A673 (cell line): ENCODE results near the gene DIP2C. TPM values are rescaled to one million over a fixed set of nuclear protein-coding genes. Genes with fewer than 3 reads are reported as not detected.

Experiments used
- BruUV-seq: library from RNA; stranded (reverse); fragments of 400-500 nt; replicated peaks from 2 replicates; lab custom pipeline; 2021; lab: Mats Ljungman, UMichigan
- CTCF ChIA-PET: fragments of 300-600 bp; sonication (Branson Sonifier 250); formaldehyde crosslinking; loops from one replicate; lab custom pipeline; 2022; ENCODE audit warnings: antibody characterized with exemption; lab: Charles Lee
- POLR2A ChIA-PET: fragments of 300-600 bp; sonication (Branson Sonifier 250); formaldehyde crosslinking; loops from one replicate; lab custom pipeline; 2022; ENCODE audit warnings: antibody characterized with exemption; ENCODE audit not compliant: low non-redundant PET; lab: Charles Lee
- DNase-seq: peaks from one replicate; pipeline ENCODE4 v3.0.0-alpha.2; 2015; ENCODE audit warnings: low spot score
- H3K27ac ChIP-seq: fragments of 200-600 bp; sonication (generic); 2 replicates; pipeline ENCODE4 v1.5.1; 2016; ENCODE audit warnings: mixed run types, low read depth, mild to moderate bottlenecking, mixed read lengths, antibody characterized with exemption, low read length; ENCODE audit not compliant: poor library complexity, severe bottlenecking
- H3K27me3 ChIP-seq: fragments of 200-600 bp; sonication (generic); replicated peaks from 2 replicates; pipeline ENCODE4 v1.6.1; 2017; ENCODE audit warnings: mixed run types, low read depth, mild to moderate bottlenecking, mixed read lengths, antibody characterized with exemption, low read length; ENCODE audit not compliant: insufficient read depth, poor library complexity
- H3K36me3 ChIP-seq: fragments of 200-600 bp; sonication (generic); 2 replicates; pipeline ENCODE4 v1.6.1; 2016; ENCODE audit warnings: mixed run types, mild to moderate bottlenecking, mixed read lengths, antibody characterized with exemption, low read length; ENCODE audit not compliant: insufficient read depth, poor library complexity, severe bottlenecking
- H3K4me1 ChIP-seq: fragments of 200-600 bp; sonication (generic); 2 replicates; pipeline ENCODE4 v1.6.1; 2017; ENCODE audit warnings: mixed run types, mild to moderate bottlenecking, mixed read lengths, antibody characterized with exemption, low read length; ENCODE audit not compliant: insufficient read depth, poor library complexity, severe bottlenecking
- H3K4me3 ChIP-seq: fragments of 200-600 bp; sonication (generic); 2 replicates; pipeline ENCODE4 v1.5.1; 2016; ENCODE audit warnings: low read depth, mixed run types, mild to moderate bottlenecking, mixed read lengths, low read length; ENCODE audit not compliant: poor library complexity, severe bottlenecking
- H3K9me3 ChIP-seq: fragments of 200-600 bp; sonication (generic); 2 replicates; pipeline ENCODE4 v1.6.1; 2016; ENCODE audit warnings: mixed run types, low read depth, mild to moderate bottlenecking, mixed read lengths, antibody characterized with exemption, low read length; ENCODE audit not compliant: poor library complexity, severe bottlenecking
- EZH2 ChIP-seq: fragments of 200-600 bp; sonication (generic); IDR thresholded peaks from 2 replicates; pipeline ENCODE4 v1.6.1; 2017; ENCODE audit warnings: borderline replicate concordance, low read depth, mild to moderate bottlenecking, mixed read lengths, antibody characterized with exemption, low read length; ENCODE audit not compliant: poor library complexity, severe bottlenecking
- intact Hi-C: fragments of 100-400 bp; cut with micrococcal nuclease; formaldehyde crosslinking; loops from one replicate; pipeline ENCODE4 v1.10.0; 2022; ENCODE audit not compliant: unreplicated experiment
- total RNA-seq: library from RNA; stranded (reverse); gene quantifications from 2 replicates; pipeline ENCODE4 v1.2.3, GENCODE V29; 2021
- TF ChIP-seq, protein P1 (sequence below): fragments of 300-800, 200-600 bp; sonication (generic); conservative IDR thresholded peaks from 2 replicates; pipeline ENCODE4 v1.5.1; 2017; ENCODE audit warnings: low read depth, mild to moderate bottlenecking, antibody characterized with exemption, low read length, moderate library complexity, mixed read lengths

DIP2C gene
- total RNA-seq, 1 experiment from 2014 or later = 13.2 TPM

GRCh38 chr10:581776-582330 lies 107.6 kb downstream of the DIP2C start:
- Histone ChIP-seq H3K4me3 (no peak overlapping the region), H3K9me3 (no peaks in the 10 kb centered on the region), H3K27me3 (no peaks in the 10 kb centered on the region), H3K36me3 (no peaks in the 10 kb centered on the region), H3K4me1 (no peaks in the 10 kb centered on the region), H3K27ac (no peak overlapping the region)
- ChIA-PET CTCF (no interaction called here), POLR2A (no interaction called here)
- intact Hi-C loops = no loop called here
- no peak for TF ChIP-seq EZH2
- TF ChIP-seq, protein P1, sequence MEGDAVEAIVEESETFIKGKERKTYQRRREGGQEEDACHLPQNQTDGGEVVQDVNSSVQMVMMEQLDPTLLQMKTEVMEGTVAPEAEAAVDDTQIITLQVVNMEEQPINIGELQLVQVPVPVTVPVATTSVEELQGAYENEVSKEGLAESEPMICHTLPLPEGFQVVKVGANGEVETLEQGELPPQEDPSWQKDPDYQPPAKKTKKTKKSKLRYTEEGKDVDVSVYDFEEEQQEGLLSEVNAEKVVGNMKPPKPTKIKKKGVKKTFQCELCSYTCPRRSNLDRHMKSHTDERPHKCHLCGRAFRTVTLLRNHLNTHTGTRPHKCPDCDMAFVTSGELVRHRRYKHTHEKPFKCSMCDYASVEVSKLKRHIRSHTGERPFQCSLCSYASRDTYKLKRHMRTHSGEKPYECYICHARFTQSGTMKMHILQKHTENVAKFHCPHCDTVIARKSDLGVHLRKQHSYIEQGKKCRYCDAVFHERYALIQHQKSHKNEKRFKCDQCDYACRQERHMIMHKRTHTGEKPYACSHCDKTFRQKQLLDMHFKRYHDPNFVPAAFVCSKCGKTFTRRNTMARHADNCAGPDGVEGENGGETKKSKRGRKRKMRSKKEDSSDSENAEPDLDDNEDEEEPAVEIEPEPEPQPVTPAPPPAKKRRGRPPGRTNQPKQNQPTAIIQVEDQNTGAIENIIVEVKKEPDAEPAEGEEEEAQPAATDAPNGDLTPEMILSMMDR = no peak
- no peak for DNase-seq
- BruUV-seq = no TSS peak

DNA sequence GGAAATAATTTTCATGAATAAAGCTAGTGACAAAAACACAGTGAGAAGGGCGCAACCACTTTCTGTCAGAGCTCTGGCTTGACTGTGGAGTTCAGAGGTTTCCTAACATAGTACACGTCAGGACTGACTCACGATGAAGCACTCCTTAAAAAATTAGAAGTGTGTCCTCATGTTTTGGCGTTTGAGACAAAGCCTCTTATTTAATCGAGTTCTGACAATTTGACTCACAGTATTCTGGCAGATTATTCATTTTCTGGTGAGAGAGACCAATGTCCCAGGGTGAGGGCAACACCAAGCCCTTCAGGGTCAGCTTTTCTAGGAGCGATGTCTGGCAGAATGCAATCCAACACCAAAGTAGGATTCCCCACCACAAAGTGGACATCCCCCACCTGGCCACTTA lies 108.7 kb downstream of the DIP2C start:
- no peaks in the 10 kb centered on the region for H3K4me1 ChIP-seq
- BruUV-seq = no TSS peak
- no peak overlapping the region for H3K27ac ChIP-seq
- ChIA-PET CTCF (no interaction called here), POLR2A (no interaction called here)
- no peaks in the 10 kb centered on the region for H3K9me3 ChIP-seq
- intact Hi-C loops = no loop called here
- DNase-seq = no peak
- no peaks in the 10 kb centered on the region for H3K27me3 ChIP-seq
- no peak overlapping the region for H3K4me3 ChIP-seq
- TF ChIP-seq EZH2 = no peak
- TF ChIP-seq, protein P1 = no peak
- no peaks in the 10 kb centered on the region for H3K36me3 ChIP-seq

GRCh38 chr10:576130-576465 lies 113.4 kb downstream of the DIP2C start:
- TF ChIP-seq EZH2 = no peak
- TF ChIP-seq, protein P1 = no peak
- intact Hi-C loops = no loop called here
- POLR2A ChIA-PET = no interaction called here
- Histone ChIP-seq H3K4me1 (no peaks in the 10 kb centered on the region), H3K27me3 (no peaks in the 10 kb centered on the region), H3K4me3 (no peak overlapping the region), H3K36me3 (no peaks in the 10 kb centered on the region), H3K9me3 (no peaks in the 10 kb centered on the region), H3K27ac (no peak overlapping the region)
- CTCF ChIA-PET = no interaction called here
- BruUV-seq = no TSS peak
- no peak for DNase-seq
